ENCODE data around the gene POLA2. TPM values are rescaled to one million over a fixed set of nuclear protein-coding genes. Genes with fewer than 3 reads are reported as not detected.

POLA2 gene
- polyA plus RNA-seq, 2 of the 4 experiments (the other 2 are of a cell fraction): 34.5 to 52.3 TPM

- no peak for TF ChIP-seq RNF2 (IDR thresholded peaks at IDR 0.05; ENCODE audit: borderline replicate concordance, low read depth)
- TF ChIP-seq MAZ (IDR thresholded peaks at IDR 0.05; ENCODE audit: borderline replicate concordance, low read depth, low read length): no peak
- TF ChIP-seq MAFK (IDR thresholded peaks at IDR 0.05; ENCODE audit: partially characterized antibody): no peak
- no peak for TF ChIP-seq BHLHE40 (IDR thresholded peaks at IDR 0.05; ENCODE audit: low read depth, low read length)
- TF ChIP-seq, protein P1, sequence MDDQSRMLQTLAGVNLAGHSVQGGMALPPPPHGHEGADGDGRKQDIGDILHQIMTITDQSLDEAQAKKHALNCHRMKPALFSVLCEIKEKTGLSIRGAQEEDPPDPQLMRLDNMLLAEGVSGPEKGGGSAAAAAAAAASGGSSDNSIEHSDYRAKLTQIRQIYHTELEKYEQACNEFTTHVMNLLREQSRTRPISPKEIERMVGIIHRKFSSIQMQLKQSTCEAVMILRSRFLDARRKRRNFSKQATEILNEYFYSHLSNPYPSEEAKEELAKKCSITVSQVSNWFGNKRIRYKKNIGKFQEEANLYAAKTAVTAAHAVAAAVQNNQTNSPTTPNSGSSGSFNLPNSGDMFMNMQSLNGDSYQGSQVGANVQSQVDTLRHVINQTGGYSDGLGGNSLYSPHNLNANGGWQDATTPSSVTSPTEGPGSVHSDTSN (IDR thresholded peaks at IDR 0.05): no peak
- no peak for TF ChIP-seq KDM5A (IDR thresholded peaks at IDR 0.05)
- TF ChIP-seq PHF8 (IDR thresholded peaks at IDR 0.05; ENCODE audit: borderline replicate concordance, low read depth): no peak
- TF ChIP-seq SREBF2 (IDR thresholded peaks at IDR 0.05): no peak
- no peak for TF ChIP-seq EHF (CRISPR knock-in tag; IDR thresholded peaks at IDR 0.05)
- TF ChIP-seq NFE2L2 (conservative IDR thresholded peaks at IDR 0.05; ENCODE audit: low read length): no peak
- TF ChIP-seq, protein P2, sequence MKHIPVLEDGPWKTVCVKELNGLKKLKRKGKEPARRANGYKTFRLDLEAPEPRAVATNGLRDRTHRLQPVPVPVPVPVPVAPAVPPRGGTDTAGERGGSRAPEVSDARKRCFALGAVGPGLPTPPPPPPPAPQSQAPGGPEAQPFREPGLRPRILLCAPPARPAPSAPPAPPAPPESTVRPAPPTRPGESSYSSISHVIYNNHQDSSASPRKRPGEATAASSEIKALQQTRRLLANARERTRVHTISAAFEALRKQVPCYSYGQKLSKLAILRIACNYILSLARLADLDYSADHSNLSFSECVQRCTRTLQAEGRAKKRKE (CRISPR knock-in tag; IDR thresholded peaks at IDR 0.05; ENCODE audit: low read depth): no peak
- TF ChIP-seq RAD21 (conservative IDR thresholded peaks at IDR 0.05 in 1 of 2, IDR thresholded peaks at IDR 0.05 in 1 of 2): no peak
- no peak for TF ChIP-seq RCOR1 (IDR thresholded peaks at IDR 0.05; ENCODE audit: low read depth, low read length)
- TF ChIP-seq RFX5 (IDR thresholded peaks at IDR 0.05): no peak
- TF ChIP-seq, protein P3, sequence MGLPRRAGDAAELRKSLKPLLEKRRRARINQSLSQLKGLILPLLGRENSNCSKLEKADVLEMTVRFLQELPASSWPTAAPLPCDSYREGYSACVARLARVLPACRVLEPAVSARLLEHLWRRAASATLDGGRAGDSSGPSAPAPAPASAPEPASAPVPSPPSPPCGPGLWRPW (IDR thresholded peaks at IDR 0.05): no peak
- TF ChIP-seq HEYL (CRISPR knock-in tag; IDR thresholded peaks at IDR 0.05): no peak
- no peak for TF ChIP-seq HOXA7 (CRISPR knock-in tag; IDR thresholded peaks at IDR 0.05)
- TF ChIP-seq, protein P4, sequence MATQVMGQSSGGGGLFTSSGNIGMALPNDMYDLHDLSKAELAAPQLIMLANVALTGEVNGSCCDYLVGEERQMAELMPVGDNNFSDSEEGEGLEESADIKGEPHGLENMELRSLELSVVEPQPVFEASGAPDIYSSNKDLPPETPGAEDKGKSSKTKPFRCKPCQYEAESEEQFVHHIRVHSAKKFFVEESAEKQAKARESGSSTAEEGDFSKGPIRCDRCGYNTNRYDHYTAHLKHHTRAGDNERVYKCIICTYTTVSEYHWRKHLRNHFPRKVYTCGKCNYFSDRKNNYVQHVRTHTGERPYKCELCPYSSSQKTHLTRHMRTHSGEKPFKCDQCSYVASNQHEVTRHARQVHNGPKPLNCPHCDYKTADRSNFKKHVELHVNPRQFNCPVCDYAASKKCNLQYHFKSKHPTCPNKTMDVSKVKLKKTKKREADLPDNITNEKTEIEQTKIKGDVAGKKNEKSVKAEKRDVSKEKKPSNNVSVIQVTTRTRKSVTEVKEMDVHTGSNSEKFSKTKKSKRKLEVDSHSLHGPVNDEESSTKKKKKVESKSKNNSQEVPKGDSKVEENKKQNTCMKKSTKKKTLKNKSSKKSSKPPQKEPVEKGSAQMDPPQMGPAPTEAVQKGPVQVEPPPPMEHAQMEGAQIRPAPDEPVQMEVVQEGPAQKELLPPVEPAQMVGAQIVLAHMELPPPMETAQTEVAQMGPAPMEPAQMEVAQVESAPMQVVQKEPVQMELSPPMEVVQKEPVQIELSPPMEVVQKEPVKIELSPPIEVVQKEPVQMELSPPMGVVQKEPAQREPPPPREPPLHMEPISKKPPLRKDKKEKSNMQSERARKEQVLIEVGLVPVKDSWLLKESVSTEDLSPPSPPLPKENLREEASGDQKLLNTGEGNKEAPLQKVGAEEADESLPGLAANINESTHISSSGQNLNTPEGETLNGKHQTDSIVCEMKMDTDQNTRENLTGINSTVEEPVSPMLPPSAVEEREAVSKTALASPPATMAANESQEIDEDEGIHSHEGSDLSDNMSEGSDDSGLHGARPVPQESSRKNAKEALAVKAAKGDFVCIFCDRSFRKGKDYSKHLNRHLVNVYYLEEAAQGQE (IDR thresholded peaks at IDR 0.05): no peak
- TF ChIP-seq HOXB5 (CRISPR knock-in tag; IDR thresholded peaks at IDR 0.05): no peak
- CTCF ChIA-PET: interaction anchor here (1.0 to 78.3 kb wide), 3 partner anchors 7 to 65 kb away, joined by 3 to 3090 read pairs (median 3090); partner anchors contain the start of genes CDC42EP2, DPF2, POLA2 and TIGD3
- Histone ChIP-seq H3K9me3 (no peaks in the 10 kb centered on the region), H3K4me3 (no peak overlapping the region), H3K27ac (no peak overlapping the region), H3K4me1 (peaks cover 25% of the 10 kb centered on the region), H3K4me2 (no peak overlapping the region)
- ATAC-seq (no peak), DNase-seq (ENCODE audit: low read depth in 1 of 2, low spot score in 1 of 2) (no peak), FAIRE-seq (no peak)
- 95% methylated on average over 2 of the region's 2 CpGs for WGBS (ENCODE audit: missing lambda C conversion rate)
- POLR2A ChIA-PET: no interaction called here
These were observed 25.8 kb downstream of the POLA2 start for GRCh38 chr11:65287601-65288000.

DNA sequence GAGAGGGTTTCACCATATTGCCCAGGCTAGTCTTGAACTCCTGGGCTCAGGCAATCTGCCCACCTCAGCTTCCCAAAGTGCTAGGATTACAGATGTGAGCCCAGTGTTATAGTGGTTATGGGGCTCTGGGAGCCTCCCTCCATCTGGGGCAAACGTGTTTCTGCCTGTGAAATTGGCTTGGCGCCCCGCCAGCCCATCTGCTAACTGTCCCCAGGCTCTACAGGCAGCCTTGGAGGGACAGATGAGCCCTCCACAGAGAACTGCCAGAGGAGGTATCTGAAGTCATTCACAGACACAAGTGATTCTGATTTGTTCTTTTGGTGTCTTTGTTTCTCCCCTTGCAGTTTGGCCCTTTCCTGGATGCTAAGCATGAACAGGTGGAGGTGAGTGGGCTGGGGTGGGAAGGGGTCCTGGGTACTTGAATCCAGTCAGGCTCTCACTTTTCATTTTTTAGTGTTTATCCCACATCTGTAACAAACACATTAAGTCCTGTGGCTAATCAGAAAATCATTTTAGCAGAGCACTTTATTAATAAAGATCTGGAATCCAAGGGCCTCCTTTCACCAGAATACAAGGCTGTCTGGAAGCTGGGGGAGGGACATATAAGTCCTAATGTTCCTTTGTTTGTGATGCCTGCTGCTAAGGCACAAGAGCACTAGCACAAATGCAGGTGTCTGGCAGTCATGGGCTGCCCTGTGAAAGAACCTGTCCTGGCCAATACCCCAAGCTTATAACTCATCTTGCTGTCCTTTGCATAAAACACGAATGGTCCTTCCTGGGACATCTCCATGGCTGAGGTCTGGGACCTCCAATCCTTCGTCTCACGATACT, 27.2 kb downstream of the POLA2 start:
- Histone ChIP-seq H3K4me1 (peaks cover 32% of the 10 kb centered on the region), H3K4me2 (no peak overlapping the region)
- ATAC-seq: no peak
- TF ChIP-seq, protein P3 (IDR thresholded peaks at IDR 0.05): no peak
- TF ChIP-seq JUN (IDR thresholded peaks at IDR 0.05) (no peak), HDAC2 (IDR thresholded peaks at IDR 0.05) (no peak), FOSB (CRISPR knock-in tag; IDR thresholded peaks at IDR 0.05) (no peak), TFCP2L1 (CRISPR knock-in tag; IDR thresholded peaks at IDR 0.05) (no peak), GATA3 (IDR thresholded peaks at IDR 0.05; ENCODE audit: borderline replicate concordance) (no peak), RNF2 (IDR thresholded peaks at IDR 0.05; ENCODE audit: borderline replicate concordance, low read depth) (no peak), POLR2AphosphoS2 (conservative IDR thresholded peaks at IDR 0.05; ENCODE audit: low read length) (no peak)
- TF ChIP-seq, protein P4 (IDR thresholded peaks at IDR 0.05): no peak

More for the DNA sequence above, 27.2 kb downstream of the POLA2 start:
- H3K27ac ChIP-seq: peak overlapping the region in 1 of 2 experiments; percentile 26; a peak in 1 of 6 replicates
- H3K4me3 ChIP-seq: no peak overlapping the region
- WGBS (ENCODE audit: missing lambda C conversion rate): 77% methylated on average over 6 of the region's 6 CpGs
- POLR2A ChIA-PET: no interaction called here
- no peaks in the 10 kb centered on the region for H3K9me3 ChIP-seq
- DNase-seq (ENCODE audit: low read depth in 1 of 2, low spot score in 1 of 2): no peak
- CTCF ChIA-PET: interaction anchor here (76.3 to 78.3 kb wide), 2 partner anchors 8 to 27 kb away, joined by 3090 read pairs; partner anchors contain the start of genes CDC42EP2, DPF2, POLA2 and TIGD3
- FAIRE-seq: no peak

All from A549 (cell line).